ENCODE measurements around the gene PIK3CD. TPM values are rescaled to one million over a fixed set of nuclear protein-coding genes. Genes with fewer than 3 reads are reported as not detected.

Gene PIK3CD
- total and polyA plus RNA-seq, 2 of the 8 experiments (the other 6 are each of a cell fraction or from before 2014, with no cell fraction given) = 20.6 to 24.1 TPM

GRCh38 chr1:9657521-9658032, 6.0 kb downstream of the PIK3CD start:
- Histone ChIP-seq H3K9me3 (ENCODE audit: insufficient read depth in 2 of 2, low read depth in 1 of 2, low read length in 1 of 2) (no peaks in the 10 kb centered on the region), H3K27ac (ENCODE audit: low read depth, low read length) (no peak overlapping the region), H3K79me2 (ENCODE audit: control insufficient read depth in 1 of 2, insufficient read depth in 2 of 2, low read length in 2 of 2) (no peaks in the 10 kb centered on the region), H3K56ac (replicated peaks; ENCODE audit: insufficient read length, low read depth, low read length) (no peak overlapping the region), H4K20me1 (replicated peaks in 1 of 2; ENCODE audit: control insufficient read depth in 1 of 2, insufficient read depth in 2 of 2, low read length in 2 of 2) (no peaks in the 10 kb centered on the region), H3K36me3 (ENCODE audit: control insufficient read depth in 2 of 4, insufficient read depth in 4 of 4, low read length in 3 of 4) (no peaks in the 10 kb centered on the region), H2BK20ac (ENCODE audit: low read length) (no peak overlapping the region), H3K79me1 (ENCODE audit: low read depth, low read length) (no peaks in the 10 kb centered on the region), H4K91ac (replicated peaks; ENCODE audit: insufficient read length, low read length) (no peak overlapping the region), H3K23me2 (ENCODE audit: low read depth, low read length) (no peaks in the 10 kb centered on the region; the same call in 1 of the 2 replicates), H3K4me3 (ENCODE audit: extremely low read depth in 1 of 4, insufficient read depth in 2 of 4, low read depth in 3 of 4, low read length in 4 of 4) (no peak overlapping the region), H2BK15ac (ENCODE audit: low read length) (no peak overlapping the region), H2AK5ac (ENCODE audit: low read depth, low read length) (no peak overlapping the region), H4K8ac (ENCODE audit: extremely low read depth, insufficient read depth, low read length) (no peak overlapping the region), H3K18ac (ENCODE audit: extremely low read depth, low read length) (peak overlapping the region; percentile 51; the same call in 1 of the 2 replicates), H2BK5ac (ENCODE audit: low read depth, low read length) (no peak overlapping the region), H2BK12ac (ENCODE audit: low read depth, low read length) (0 out of 2 replicates have a peak overlapping the region, but pooled peaks have one; percentile 39), H3K4me2 (ENCODE audit: insufficient read depth in 1 of 2, low read depth in 2 of 2, low read length in 2 of 2) (no peak overlapping the region), H3K23ac (ENCODE audit: insufficient read length) (no peak overlapping the region), H4K5ac (ENCODE audit: insufficient read length, low read depth, low read length) (no peak overlapping the region), H2AFZ (ENCODE audit: low read length) (no peak overlapping the region), H3K4ac (replicated peaks; ENCODE audit: insufficient read length, low read depth, low read length) (no peak overlapping the region), H2BK120ac (replicated peaks; ENCODE audit: low read depth, low read length) (no peak overlapping the region), H3K9ac (replicated peaks in 1 of 4; ENCODE audit: extremely low read depth in 1 of 4, low read depth in 3 of 4, low read length in 3 of 4) (no peak overlapping the region), H3K14ac (ENCODE audit: insufficient read length) (no peak overlapping the region), H3K27me3 (replicated peaks in 1 of 4; ENCODE audit: control insufficient read depth in 3 of 4, extremely low read depth in 1 of 4, insufficient read depth in 3 of 4, low read length in 3 of 4) (peaks cover 5 to 14% (median 11%) of the 10 kb centered on the region in 4 experiments; a peak in 6 of 7 replicates), H3K4me1 (replicated peaks in 1 of 4; ENCODE audit: control insufficient read depth in 3 of 4, insufficient read depth in 4 of 4, low read length in 3 of 4) (peaks cover 0 to 2% (median 0%) of the 10 kb centered on the region in 4 experiments; a peak in 3 of 7 replicates)
- ChIA-PET CTCF (ENCODE audit: partially characterized antibody) (interaction anchor here (0.6 to 2.7 kb wide), 4 partner anchors 23 to 169 kb away, joined by 3 to 10 read pairs (median 4); no protein-coding TSS in a partner anchor), POLR2A (ENCODE audit: partially characterized antibody) (interaction anchor here (0.8 kb wide), 1 partner anchor 58 kb away, joined by 3 read pairs; no protein-coding TSS in a partner anchor)
- no peak for DNase-seq (ENCODE audit: low read depth in 1 of 2, low spot score in 2 of 2)
- 74% methylated on average over 2 of the region's 2 CpGs; no CpG with 5 or more reads in 1 of the 2 experiments for WGBS, 2 experiments (ENCODE audit: extremely low coverage in 1 of 2, insufficient coverage in 1 of 2, insufficient read length in 1 of 2, insufficient replicate concordance in 2 of 2, low coverage in 1 of 2, low lambda C conversion rate in 2 of 2, missing lambda C conversion rate in 1 of 2)
- FAIRE-seq = no peak
- TF ChIP-seq SAP30 (IDR thresholded peaks at IDR 0.05; ENCODE audit: insufficient read depth, insufficient replicate concordance, low read length) (no peak), USF2 (IDR thresholded peaks at IDR 0.05; ENCODE audit: low read length) (no peak), SRF (IDR thresholded peaks at IDR 0.05; ENCODE audit: low read depth, low read length) (no peak), SP1 (IDR thresholded peaks at IDR 0.05; ENCODE audit: low read depth, low read length) (no peak), HDAC2 (IDR thresholded peaks at IDR 0.05; ENCODE audit: borderline replicate concordance in 1 of 2, low read depth in 2 of 2, low read length in 2 of 2) (no peak), ATF2 (IDR thresholded peaks at IDR 0.05; ENCODE audit: low read length) (no peak), SP2 (IDR thresholded peaks at IDR 0.05; ENCODE audit: low read length) (no peak), TEAD4 (IDR thresholded peaks at IDR 0.05; ENCODE audit: low read depth, low read length) (no peak), ZNF274 (IDR thresholded peaks at IDR 0.05; ENCODE audit: borderline replicate concordance, extremely low read depth, low read length) (no peak), SIX5 (IDR thresholded peaks at IDR 0.05; ENCODE audit: low read depth, low read length) (no peak)

Measured in H1 (cell line).